ENCODE data around the gene MRTFB.

The MRTFB gene

DNA sequence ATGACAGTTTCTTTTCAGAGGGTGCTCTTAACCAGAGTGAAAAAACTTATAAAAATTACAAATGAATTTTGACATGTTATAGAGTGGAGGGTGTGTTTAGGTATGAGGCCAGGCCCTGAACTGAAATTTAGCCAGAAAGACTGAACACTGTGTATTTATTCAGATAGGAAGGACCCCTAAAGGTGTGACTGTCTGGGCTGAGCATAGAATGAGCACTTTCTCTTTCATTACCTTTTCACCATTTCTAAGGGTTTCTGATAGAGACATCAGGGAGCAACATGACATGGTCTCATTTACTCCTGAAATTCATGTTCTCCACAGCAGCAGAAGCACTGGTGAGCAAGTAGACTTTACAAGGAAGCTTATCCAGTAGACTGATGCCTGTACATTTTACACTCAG, 32.9 kb downstream of the MRTFB start (continued):
- TF ChIP-seq, protein P1, sequence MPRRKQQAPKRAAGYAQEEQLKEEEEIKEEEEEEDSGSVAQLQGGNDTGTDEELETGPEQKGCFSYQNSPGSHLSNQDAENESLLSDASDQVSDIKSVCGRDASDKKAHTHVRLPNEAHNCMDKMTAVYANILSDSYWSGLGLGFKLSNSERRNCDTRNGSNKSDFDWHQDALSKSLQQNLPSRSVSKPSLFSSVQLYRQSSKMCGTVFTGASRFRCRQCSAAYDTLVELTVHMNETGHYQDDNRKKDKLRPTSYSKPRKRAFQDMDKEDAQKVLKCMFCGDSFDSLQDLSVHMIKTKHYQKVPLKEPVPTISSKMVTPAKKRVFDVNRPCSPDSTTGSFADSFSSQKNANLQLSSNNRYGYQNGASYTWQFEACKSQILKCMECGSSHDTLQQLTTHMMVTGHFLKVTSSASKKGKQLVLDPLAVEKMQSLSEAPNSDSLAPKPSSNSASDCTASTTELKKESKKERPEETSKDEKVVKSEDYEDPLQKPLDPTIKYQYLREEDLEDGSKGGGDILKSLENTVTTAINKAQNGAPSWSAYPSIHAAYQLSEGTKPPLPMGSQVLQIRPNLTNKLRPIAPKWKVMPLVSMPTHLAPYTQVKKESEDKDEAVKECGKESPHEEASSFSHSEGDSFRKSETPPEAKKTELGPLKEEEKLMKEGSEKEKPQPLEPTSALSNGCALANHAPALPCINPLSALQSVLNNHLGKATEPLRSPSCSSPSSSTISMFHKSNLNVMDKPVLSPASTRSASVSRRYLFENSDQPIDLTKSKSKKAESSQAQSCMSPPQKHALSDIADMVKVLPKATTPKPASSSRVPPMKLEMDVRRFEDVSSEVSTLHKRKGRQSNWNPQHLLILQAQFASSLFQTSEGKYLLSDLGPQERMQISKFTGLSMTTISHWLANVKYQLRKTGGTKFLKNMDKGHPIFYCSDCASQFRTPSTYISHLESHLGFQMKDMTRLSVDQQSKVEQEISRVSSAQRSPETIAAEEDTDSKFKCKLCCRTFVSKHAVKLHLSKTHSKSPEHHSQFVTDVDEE (CRISPR knock-in tag; IDR thresholded peaks at IDR 0.05) = no peak
- no peak for TF ChIP-seq ARNTL (CRISPR knock-in tag; IDR thresholded peaks at IDR 0.05; ENCODE audit: borderline replicate concordance, low read depth)

DNA sequence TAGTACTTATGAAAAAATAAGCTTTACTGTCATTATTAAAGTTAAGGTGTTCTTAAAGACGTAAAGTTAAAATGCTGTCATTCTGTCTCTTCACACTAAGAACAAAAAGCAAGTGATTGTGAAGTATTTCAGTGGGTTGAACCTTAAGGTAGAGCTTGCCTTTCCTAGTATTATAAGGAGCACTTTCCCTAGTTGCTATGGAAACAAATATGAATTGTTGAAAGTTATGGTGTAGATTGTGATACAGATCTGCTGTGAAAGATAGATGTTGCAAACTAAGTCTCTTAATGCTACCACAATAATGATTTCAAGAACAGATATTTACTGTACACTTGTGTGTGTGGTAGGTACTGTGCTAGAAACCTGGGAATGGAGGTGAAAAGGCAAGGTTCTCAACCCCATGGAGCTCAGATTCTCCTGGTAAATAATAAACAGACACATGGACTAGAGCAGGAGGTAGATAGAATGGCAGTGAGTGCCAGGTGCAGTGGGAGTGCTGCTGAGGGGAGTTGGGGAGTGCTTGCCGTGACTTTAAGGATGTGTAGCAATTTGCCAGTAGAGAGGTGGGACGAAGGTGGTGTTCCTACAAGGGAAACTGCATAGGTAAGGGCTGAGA, 34.7 kb downstream of the MRTFB start:
- TF ChIP-seq, protein P2, sequence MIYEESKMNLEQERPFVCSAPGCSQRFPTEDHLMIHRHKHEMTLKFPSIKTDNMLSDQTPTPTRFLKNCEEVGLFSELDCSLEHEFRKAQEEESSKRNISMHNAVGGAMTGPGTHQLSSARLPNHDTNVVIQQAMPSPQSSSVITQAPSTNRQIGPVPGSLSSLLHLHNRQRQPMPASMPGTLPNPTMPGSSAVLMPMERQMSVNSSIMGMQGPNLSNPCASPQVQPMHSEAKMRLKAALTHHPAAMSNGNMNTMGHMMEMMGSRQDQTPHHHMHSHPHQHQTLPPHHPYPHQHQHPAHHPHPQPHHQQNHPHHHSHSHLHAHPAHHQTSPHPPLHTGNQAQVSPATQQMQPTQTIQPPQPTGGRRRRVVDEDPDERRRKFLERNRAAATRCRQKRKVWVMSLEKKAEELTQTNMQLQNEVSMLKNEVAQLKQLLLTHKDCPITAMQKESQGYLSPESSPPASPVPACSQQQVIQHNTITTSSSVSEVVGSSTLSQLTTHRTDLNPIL (CRISPR knock-in tag; IDR thresholded peaks at IDR 0.05; ENCODE audit: low read depth) = no peak
- TF ChIP-seq PPARA (CRISPR knock-in tag; IDR thresholded peaks at IDR 0.05; ENCODE audit: borderline replicate concordance) = no peak
- no peak for ATAC-seq

DNA sequence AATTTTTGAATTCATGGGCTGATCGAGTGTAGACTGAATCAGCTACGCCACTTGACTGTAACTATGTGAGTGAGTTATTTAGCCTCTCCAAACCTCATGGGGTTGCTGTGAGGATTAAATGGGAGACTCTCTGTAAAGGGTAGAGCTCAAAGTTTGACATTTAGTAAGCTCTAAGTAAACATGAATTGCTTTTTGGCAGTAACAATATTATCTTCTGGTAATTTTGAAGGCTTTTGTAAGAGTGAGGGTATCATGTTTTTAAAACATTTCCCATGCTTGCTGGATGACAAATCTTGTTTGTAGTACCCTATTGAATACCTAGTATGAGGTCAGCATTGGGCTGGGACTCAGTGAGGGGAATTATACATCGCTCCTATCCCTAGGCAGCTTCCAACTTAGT, 35.3 kb downstream of the MRTFB start:
- ATAC-seq = no peak
- no peak for TF ChIP-seq ZFP30 (CRISPR knock-in tag; IDR thresholded peaks at IDR 0.05)
- TF ChIP-seq OSR1 (CRISPR knock-in tag; IDR thresholded peaks at IDR 0.05) = no peak
- TF ChIP-seq, protein P3, sequence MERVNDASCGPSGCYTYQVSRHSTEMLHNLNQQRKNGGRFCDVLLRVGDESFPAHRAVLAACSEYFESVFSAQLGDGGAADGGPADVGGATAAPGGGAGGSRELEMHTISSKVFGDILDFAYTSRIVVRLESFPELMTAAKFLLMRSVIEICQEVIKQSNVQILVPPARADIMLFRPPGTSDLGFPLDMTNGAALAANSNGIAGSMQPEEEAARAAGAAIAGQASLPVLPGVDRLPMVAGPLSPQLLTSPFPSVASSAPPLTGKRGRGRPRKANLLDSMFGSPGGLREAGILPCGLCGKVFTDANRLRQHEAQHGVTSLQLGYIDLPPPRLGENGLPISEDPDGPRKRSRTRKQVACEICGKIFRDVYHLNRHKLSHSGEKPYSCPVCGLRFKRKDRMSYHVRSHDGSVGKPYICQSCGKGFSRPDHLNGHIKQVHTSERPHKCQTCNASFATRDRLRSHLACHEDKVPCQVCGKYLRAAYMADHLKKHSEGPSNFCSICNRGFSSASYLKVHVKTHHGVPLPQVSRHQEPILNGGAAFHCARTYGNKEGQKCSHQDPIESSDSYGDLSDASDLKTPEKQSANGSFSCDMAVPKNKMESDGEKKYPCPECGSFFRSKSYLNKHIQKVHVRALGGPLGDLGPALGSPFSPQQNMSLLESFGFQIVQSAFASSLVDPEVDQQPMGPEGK (CRISPR knock-in tag; IDR thresholded peaks at IDR 0.05; ENCODE audit: borderline replicate concordance) = no peak
- no peak for TF ChIP-seq SNAI2 (CRISPR knock-in tag; IDR thresholded peaks at IDR 0.05)
- TF ChIP-seq ZFP3 (CRISPR knock-in tag; IDR thresholded peaks at IDR 0.05) = no peak
- TF ChIP-seq, protein P1 (CRISPR knock-in tag; IDR thresholded peaks at IDR 0.05) = no peak
- no peak for TF ChIP-seq TCF4 (CRISPR knock-in tag; IDR thresholded peaks at IDR 0.05; ENCODE audit: borderline replicate concordance)
- TF ChIP-seq ARNTL (CRISPR knock-in tag; IDR thresholded peaks at IDR 0.05; ENCODE audit: borderline replicate concordance, low read depth) = no peak
- no peak for TF ChIP-seq ISL1 (CRISPR knock-in tag; IDR thresholded peaks at IDR 0.05)

DNA sequence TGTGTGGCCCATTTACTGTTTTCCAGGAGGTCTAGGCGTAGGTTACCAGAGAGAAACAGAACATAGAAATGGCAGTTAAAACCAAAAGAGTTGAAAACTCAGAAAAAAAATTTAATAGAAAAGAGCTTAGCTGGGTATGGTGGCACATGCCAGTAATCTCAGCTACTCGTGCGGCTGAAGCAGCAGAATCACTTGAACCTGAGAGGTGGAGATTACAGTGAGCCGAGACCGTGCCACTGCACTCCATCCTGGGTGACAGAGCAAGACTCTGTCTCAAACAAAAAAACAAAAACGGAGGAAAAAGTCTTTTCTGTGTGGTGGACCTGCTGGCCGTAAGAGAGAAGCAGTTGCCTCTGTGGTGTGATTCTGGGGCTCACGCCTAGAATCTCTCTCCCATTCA, 35.8 kb downstream of the MRTFB start:
- TF ChIP-seq OSR1 (CRISPR knock-in tag; IDR thresholded peaks at IDR 0.05) = no peak
- TF ChIP-seq ZNF8 (CRISPR knock-in tag; IDR thresholded peaks at IDR 0.05) = no peak
- no peak for TF ChIP-seq ZNF565 (CRISPR knock-in tag; conservative IDR thresholded peaks at IDR 0.05; ENCODE audit: low read depth)
- TF ChIP-seq, protein P1 (CRISPR knock-in tag; IDR thresholded peaks at IDR 0.05) = no peak
- no peak for TF ChIP-seq TOX (CRISPR knock-in tag; IDR thresholded peaks at IDR 0.05; ENCODE audit: borderline replicate concordance)
- no peak for TF ChIP-seq ZFP30 (CRISPR knock-in tag; IDR thresholded peaks at IDR 0.05)
- no peak for TF ChIP-seq ARNTL (CRISPR knock-in tag; IDR thresholded peaks at IDR 0.05; ENCODE audit: borderline replicate concordance, low read depth)
- no peak for TF ChIP-seq ZNF70 (CRISPR knock-in tag; IDR thresholded peaks at IDR 0.05)
- TF ChIP-seq RARB (CRISPR knock-in tag; IDR thresholded peaks at IDR 0.05) = no peak
- TF ChIP-seq CSDC2 (CRISPR knock-in tag; IDR thresholded peaks at IDR 0.05) = no peak
- no peak for TF ChIP-seq GLIS3 (CRISPR knock-in tag; IDR thresholded peaks at IDR 0.05)
- ATAC-seq = no peak
